Osteocyte (in vitro differentiated cells): ENCODE measurements around the gene MAPK1. TPM values are rescaled to one million over a fixed set of nuclear protein-coding genes. Genes with fewer than 3 reads are reported as not detected.
"Not testable (repeated sequence)": the region's sequence is repeated elsewhere in the genome, so short reads cannot be mapped to it uniquely, and the experiment has no call there.

ENCODE experiments used
- DNase-seq: peaks from one replicate; pipeline ENCODE4 v3.0.0; 2021; ENCODE audit warnings: mixed read lengths; ENCODE audit not compliant: unreplicated experiment; ENCODE audit errors: extremely low spot score
- H3K27ac Mint-ChIP-seq: one replicate; pipeline ENCODE4 v1.8.0; 2021; ENCODE audit warnings: mild to moderate bottlenecking, mixed read lengths; ENCODE audit not compliant: unreplicated experiment
- H3K27me3 Mint-ChIP-seq: one replicate; pipeline ENCODE4 v1.8.0; 2021; ENCODE audit warnings: mixed read lengths; ENCODE audit not compliant: unreplicated experiment
- H3K36me3 Mint-ChIP-seq: one replicate; pipeline ENCODE4 v1.8.0; 2021; ENCODE audit warnings: mixed read lengths; ENCODE audit not compliant: unreplicated experiment
- H3K4me1 Mint-ChIP-seq: one replicate; pipeline ENCODE4 v1.8.0; 2021; ENCODE audit warnings: mixed read lengths; ENCODE audit not compliant: unreplicated experiment
- H3K4me3 Mint-ChIP-seq: one replicate; pipeline ENCODE4 v1.8.0; 2021; ENCODE audit warnings: mild to moderate bottlenecking, moderate library complexity, mixed read lengths; ENCODE audit not compliant: unreplicated experiment
- H3K9me3 Mint-ChIP-seq: one replicate; pipeline ENCODE4 v1.8.0; 2021; ENCODE audit warnings: mixed read lengths; ENCODE audit not compliant: unreplicated experiment
- CTCF ChIP-seq: fragments of 200-600 bp; sonication (generic); IDR thresholded peaks from 2 replicates; pipeline ENCODE4 v1.5.0; 2021; ENCODE audit warnings: antibody characterized with exemption, mild to moderate bottlenecking, moderate library complexity
- total RNA-seq: library from RNA; stranded (reverse); gene quantifications from 2 replicates; pipeline ENCODE4 v1.2.1, GENCODE V29; 2021

The MAPK1 gene
- total RNA-seq, 1 donor from 2014 or later = 159 TPM

GRCh38 chr22:21797444-21798221, 69.8 kb downstream of the MAPK1 start:
- Mint-ChIP-seq H3K27me3 (no peaks in the 10 kb centered on the region), H3K4me3 (no peak overlapping the region), H3K4me1 (no peaks in the 10 kb centered on the region), H3K27ac (no peak overlapping the region), H3K36me3 (peaks cover 39% of the 10 kb centered on the region), H3K9me3 (no peaks in the 10 kb centered on the region)
- no peak for TF ChIP-seq CTCF
- DNase-seq = no peak

DNA sequence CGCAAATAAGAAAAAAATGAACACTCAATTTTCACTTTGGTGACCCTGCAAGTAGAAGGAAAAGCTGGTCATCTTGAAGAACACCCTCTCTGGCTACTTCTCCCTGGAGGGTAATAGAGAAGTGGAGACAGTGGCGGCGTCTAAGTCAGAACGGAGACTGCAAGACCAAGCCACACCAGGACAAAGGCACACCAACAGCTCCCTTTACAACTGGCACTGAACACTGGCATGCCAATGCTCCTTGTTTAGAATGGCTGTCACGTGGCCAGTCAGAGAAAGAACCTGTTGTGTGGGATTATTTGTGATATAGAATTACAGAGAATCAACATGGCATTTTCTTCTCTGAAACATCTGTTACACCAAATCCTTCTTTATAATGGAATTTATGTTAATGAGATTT, 70.6 kb downstream of the MAPK1 start:
- H3K4me3 Mint-ChIP-seq = no peak overlapping the region
- no peaks in the 10 kb centered on the region for H3K9me3 Mint-ChIP-seq
- no peak for DNase-seq
- no peaks in the 10 kb centered on the region for H3K27me3 Mint-ChIP-seq
- peaks cover 37% of the 10 kb centered on the region for H3K36me3 Mint-ChIP-seq
- TF ChIP-seq CTCF = no peak
- H3K4me1 Mint-ChIP-seq = no peaks in the 10 kb centered on the region
- H3K27ac Mint-ChIP-seq = no peak overlapping the region

- Mint-ChIP-seq H3K4me3 (no peak overlapping the region), H3K36me3 (peaks cover 38% of the 10 kb centered on the region), H3K9me3 (no peaks in the 10 kb centered on the region), H3K27me3 (no peaks in the 10 kb centered on the region), H3K27ac (no peak overlapping the region), H3K4me1 (no peaks in the 10 kb centered on the region)
- no peak for DNase-seq
- no peak for TF ChIP-seq CTCF
Observed at GRCh38 chr22:21796231-21796630, 71.2 kb downstream of the MAPK1 start.

- H3K9me3 Mint-ChIP-seq, DNase-seq, H3K4me1 Mint-ChIP-seq, H3K4me3 Mint-ChIP-seq, H3K27me3 Mint-ChIP-seq, H3K27ac Mint-ChIP-seq: not testable (repeated sequence)
- peaks cover 24% of the 10 kb centered on the region for H3K36me3 Mint-ChIP-seq
Observed at GRCh38 chr22:21793716-21794115, 73.7 kb downstream of the MAPK1 start.

GRCh38 chr22:21791635-21792625, 75.5 kb downstream of the MAPK1 start:
- Mint-ChIP-seq H3K27me3 (no peaks in the 10 kb centered on the region), H3K4me1 (no peaks in the 10 kb centered on the region), H3K4me3 (no peak overlapping the region), H3K9me3 (no peaks in the 10 kb centered on the region), H3K27ac (no peak overlapping the region), H3K36me3 (peaks cover 28% of the 10 kb centered on the region)
- no peak for DNase-seq
- no peak for TF ChIP-seq CTCF

- not testable (repeated sequence) for H3K27ac Mint-ChIP-seq, H3K4me3 Mint-ChIP-seq, H3K27me3 Mint-ChIP-seq, H3K9me3 Mint-ChIP-seq, DNase-seq, H3K4me1 Mint-ChIP-seq
- peaks cover 22% of the 10 kb centered on the region for H3K36me3 Mint-ChIP-seq
Observed at GRCh38 chr22:21790849-21791610, 76.4 kb downstream of the MAPK1 start.
